Breast epithelium (tissue), 3 donors: Measurements from ENCODE around the gene CCDC57.

Experiments used
- CTCF ChIP-seq, 3 donors: fragments of 450-650 bp; IDR thresholded peaks; one replicate each; pipeline ENCODE4 v1.5.1; 2016 to 2017; ENCODE audit warnings: antibody characterized with exemption in 3 of 3, mild to moderate bottlenecking in 3 of 3, moderate library complexity in 3 of 3
- POLR2A ChIP-seq: fragments of 450-650 bp; IDR thresholded peaks from one replicate; pipeline ENCODE4 v1.6.1; 2016; ENCODE audit warnings: antibody characterized with exemption, mild to moderate bottlenecking, moderate library complexity

GRCh38 chr17:82110298-82110697 is 102.3 kb downstream of the CCDC57 start:
- TF ChIP-seq POLR2A (no peak), CTCF (IDR thresholded peaks at IDR 0.05) (no peak)
